ENCODE measurements around the gene ERO1A.

- no peak for TF ChIP-seq ZNF670 (tag by site-specific recombination; IDR thresholded peaks at IDR 0.05; ENCODE audit: low read depth)
- no peak for TF ChIP-seq CTCF (tag by site-specific recombination; IDR thresholded peaks at IDR 0.05)
- TF ChIP-seq ZNF274 (IDR thresholded peaks at IDR 0.05; ENCODE audit: low read length): no peak
- no peak for TF ChIP-seq ZNF274 (tag by site-specific recombination; IDR thresholded peaks at IDR 0.05; ENCODE audit: borderline replicate concordance)
- TF ChIP-seq ZNF24 (tag by site-specific recombination; IDR thresholded peaks at IDR 0.05): no peak
- TF ChIP-seq ZNF174 (tag by site-specific recombination; IDR thresholded peaks at IDR 0.05): no peak
Measured at GRCh38 chr14:52640137-52640536, 55.2 kb downstream of the ERO1A start.

All from HEK293 (cell line).